Astrocyte of the spinal cord (primary cell): ENCODE measurements around the gene TBC1D26.
"Not testable (repeated sequence)": the region's sequence is repeated elsewhere in the genome, so short reads cannot be mapped to it uniquely, and the experiment has no call there.

Experiments
- DNase-seq: peaks from one replicate; pipeline ENCODE4 v3.0.0; 2011; ENCODE audit warnings: low read depth, low spot score
- H3K4me3 ChIP-seq: 2 replicates; pipeline ENCODE4 v1.5.1; 2011; ENCODE audit warnings: low read depth, mild to moderate bottlenecking, low read length, moderate library complexity
- in situ Hi-C: cut with HindIII; loops from 2 replicates; pipeline ENCODE4 v1.10.0; 2017; ENCODE audit warnings: low sequenced_read_pairs
- TF ChIP-seq, protein P1 (sequence below): IDR thresholded peaks from 2 replicates; pipeline ENCODE4 v1.5.1; 2012; ENCODE audit warnings: low read depth, mild to moderate bottlenecking, low read length, inconsistent platforms

The TBC1D26 gene

DNA sequence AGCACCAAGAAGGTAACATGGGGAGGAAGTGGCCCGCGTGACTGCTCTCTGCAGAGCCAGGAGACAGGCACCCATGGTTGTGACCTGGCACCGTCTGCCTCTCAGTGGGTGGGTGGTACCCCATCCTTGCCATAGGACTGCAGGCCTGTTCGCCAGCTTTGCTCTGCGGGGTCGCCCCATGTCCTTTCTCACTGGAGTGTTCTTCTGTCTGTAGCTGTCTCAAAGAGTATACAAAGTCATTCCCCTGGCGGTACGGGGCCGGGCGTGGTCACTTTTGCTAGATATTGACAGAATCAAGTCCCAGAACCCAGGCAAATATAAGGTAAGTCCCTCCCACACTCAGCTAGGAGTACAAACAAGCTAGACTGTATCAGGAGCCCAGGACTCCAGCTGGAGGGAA is 6.0 kb downstream of the TBC1D26 start:
- in situ Hi-C loops: no loop called here
- DNase-seq: no peak
- TF ChIP-seq, protein P1, sequence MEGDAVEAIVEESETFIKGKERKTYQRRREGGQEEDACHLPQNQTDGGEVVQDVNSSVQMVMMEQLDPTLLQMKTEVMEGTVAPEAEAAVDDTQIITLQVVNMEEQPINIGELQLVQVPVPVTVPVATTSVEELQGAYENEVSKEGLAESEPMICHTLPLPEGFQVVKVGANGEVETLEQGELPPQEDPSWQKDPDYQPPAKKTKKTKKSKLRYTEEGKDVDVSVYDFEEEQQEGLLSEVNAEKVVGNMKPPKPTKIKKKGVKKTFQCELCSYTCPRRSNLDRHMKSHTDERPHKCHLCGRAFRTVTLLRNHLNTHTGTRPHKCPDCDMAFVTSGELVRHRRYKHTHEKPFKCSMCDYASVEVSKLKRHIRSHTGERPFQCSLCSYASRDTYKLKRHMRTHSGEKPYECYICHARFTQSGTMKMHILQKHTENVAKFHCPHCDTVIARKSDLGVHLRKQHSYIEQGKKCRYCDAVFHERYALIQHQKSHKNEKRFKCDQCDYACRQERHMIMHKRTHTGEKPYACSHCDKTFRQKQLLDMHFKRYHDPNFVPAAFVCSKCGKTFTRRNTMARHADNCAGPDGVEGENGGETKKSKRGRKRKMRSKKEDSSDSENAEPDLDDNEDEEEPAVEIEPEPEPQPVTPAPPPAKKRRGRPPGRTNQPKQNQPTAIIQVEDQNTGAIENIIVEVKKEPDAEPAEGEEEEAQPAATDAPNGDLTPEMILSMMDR: no peak
- H3K4me3 ChIP-seq: no peak overlapping the region

DNA sequence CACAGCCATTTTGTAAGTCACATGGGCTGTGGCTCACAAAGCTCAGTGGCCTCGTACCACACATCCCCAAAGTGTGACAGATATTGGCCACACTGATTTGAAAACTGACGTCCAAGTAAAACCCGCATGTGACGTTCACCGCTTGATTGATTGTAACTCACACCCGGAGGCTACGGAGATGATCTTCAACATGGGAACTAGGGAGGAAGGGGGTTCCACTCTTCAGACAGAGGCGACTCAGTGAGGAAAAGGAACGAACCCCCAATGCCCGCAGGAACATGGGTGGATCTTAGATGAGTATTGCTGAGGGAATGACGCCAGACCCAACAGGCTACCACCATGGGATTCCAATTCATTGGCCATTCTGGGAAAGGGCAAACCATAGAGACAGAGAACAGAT is 7.2 kb downstream of the TBC1D26 start:
- in situ Hi-C loops, DNase-seq, H3K4me3 ChIP-seq: not testable (repeated sequence)

DNA sequence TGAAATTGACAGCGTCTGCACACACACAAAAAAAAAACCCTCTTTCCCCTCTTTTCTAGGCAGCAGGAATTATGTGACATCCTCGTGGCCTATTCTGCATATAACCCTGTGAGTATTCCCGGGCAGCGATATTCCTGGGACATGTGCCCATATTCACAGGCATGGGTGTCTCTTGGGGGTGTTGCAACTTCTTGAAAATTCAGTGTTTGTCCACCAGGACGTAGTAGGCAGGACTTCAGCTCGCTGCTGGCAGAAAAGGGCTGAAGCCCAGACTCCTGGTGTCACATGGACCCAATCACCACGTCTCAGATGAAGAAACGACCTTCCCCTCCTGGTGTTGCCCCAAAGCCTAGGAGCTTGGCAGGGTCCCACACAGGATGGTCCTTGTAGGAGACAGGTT is 8.0 kb downstream of the TBC1D26 start:
- DNase-seq, in situ Hi-C loops, H3K4me3 ChIP-seq: not testable (repeated sequence)

DNA sequence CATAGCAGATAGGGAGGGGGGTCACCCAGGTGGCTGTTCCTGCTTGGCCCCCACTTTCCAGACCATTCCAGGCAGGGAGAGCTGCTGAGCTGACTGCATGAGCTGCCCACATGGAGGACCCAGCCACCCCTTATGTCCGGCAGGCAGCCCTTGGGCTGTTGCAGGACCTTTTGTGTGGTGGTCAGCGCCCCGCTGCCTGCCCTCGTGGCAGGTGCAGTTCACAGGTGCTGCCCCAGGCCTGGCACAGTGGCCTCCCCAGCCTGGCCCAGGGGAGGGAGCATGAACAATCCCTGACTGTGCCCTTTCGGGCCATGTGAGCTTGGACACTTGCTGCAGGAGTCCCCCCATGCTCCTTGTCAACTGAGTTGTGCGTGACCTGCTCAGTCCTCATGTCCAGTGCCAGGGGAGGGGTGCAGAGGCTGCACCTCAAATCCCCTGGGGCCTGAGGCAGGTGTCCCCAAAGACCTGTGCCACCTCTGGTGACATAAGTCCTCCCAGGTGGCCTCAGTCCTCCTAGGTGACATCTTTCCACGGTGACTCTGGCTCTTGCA is 8.6 kb downstream of the TBC1D26 start:
- in situ Hi-C loops: no loop called here
- DNase-seq: no peak
- no peak overlapping the region for H3K4me3 ChIP-seq
- TF ChIP-seq, protein P1: no peak

DNA sequence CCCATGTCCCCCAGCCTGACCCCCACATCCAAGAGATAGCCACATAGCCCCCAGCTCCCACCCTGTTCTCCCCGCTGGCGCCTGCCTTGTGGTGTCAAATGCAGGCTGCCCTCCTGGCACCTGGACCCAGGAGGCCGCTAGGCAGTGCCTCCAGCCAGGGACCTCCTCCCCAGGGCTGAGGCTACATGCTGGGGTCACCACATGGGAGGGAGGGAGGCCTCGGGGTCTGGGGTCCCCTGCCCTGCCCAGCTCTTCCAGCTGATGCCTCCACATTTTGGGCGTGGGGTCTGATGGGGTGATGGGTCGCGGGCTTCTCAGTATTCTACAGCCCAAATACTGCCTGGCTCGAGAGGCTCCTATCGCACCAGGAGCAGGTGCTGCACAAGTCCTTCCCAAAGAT is 9.5 kb downstream of the TBC1D26 start:
- no peak for DNase-seq
- no peak overlapping the region for H3K4me3 ChIP-seq
- in situ Hi-C loops: no loop called here
- TF ChIP-seq, protein P1: no peak

DNA sequence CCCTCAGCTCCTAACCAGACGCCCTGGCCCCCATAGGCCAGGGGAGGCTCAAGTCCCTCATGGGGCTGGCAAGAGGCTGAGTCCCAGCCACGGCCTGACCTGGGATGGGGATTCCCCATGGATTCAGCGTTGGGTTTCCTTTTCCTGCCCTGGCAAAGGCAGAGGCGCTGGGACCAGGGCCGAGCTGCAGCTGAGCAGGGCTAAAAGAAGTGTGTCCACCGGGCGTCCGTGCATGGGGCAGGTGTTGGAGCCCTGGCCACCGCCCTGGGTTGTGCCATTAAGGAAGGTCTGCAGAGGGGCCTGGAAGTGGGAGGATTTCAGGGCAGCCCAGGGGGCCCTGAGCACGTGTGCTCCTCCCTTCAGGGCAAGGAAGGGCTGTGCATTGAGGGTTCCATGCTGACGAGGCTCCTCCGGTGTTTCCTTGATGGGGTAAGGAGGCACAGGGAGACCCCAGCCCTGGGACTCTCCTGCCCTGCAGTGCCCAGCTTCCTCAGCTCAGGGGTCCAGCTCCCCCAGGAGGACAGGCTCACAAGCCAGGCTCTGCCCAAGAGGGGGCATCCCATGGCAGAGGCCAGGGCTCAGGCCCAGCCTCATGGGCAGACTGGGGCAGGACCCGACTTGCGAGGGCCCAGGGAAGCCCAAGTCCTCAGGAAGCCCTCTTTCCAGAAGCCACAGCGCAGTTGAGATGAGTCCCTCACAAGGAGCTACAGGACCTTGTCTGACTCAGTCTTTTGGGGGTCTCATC is 10.1 kb downstream of the TBC1D26 start:
- in situ Hi-C loops: no loop called here
- no peak for DNase-seq
- TF ChIP-seq, protein P1: no peak
- no peak overlapping the region for H3K4me3 ChIP-seq

DNA sequence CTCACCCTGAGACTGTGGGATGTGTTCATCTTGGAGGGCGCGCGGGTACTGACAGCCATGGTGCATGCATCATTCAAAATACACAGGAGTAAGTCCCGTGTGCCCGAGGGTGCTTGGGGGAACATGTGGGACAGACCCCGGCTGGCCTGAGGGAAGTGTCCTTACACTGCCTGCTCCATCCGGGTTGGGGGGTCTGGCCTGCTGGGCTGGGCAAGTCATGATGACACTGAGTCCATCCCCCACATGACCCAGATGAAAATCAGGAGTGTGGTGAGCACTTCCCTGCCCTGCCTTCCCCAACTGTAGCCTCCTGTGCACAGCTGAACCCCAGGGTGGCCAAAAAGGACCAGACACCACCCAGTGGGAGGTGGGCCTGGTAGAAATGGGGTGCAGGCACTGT is 10.8 kb downstream of the TBC1D26 start:
- no peak for DNase-seq
- no peak overlapping the region for H3K4me3 ChIP-seq
- in situ Hi-C loops: no loop called here
- TF ChIP-seq, protein P1: no peak
